ENCODE results near the gene DISP1. TPM values are rescaled to one million over a fixed set of nuclear protein-coding genes. Genes with fewer than 3 reads are reported as not detected.
A peak's percentile ranks its signal among the peaks of the same experiment; 100 is the strongest.

Gene DISP1
- total RNA-seq, 1 experiment from 2014 or later = 6.6 TPM

DNA sequence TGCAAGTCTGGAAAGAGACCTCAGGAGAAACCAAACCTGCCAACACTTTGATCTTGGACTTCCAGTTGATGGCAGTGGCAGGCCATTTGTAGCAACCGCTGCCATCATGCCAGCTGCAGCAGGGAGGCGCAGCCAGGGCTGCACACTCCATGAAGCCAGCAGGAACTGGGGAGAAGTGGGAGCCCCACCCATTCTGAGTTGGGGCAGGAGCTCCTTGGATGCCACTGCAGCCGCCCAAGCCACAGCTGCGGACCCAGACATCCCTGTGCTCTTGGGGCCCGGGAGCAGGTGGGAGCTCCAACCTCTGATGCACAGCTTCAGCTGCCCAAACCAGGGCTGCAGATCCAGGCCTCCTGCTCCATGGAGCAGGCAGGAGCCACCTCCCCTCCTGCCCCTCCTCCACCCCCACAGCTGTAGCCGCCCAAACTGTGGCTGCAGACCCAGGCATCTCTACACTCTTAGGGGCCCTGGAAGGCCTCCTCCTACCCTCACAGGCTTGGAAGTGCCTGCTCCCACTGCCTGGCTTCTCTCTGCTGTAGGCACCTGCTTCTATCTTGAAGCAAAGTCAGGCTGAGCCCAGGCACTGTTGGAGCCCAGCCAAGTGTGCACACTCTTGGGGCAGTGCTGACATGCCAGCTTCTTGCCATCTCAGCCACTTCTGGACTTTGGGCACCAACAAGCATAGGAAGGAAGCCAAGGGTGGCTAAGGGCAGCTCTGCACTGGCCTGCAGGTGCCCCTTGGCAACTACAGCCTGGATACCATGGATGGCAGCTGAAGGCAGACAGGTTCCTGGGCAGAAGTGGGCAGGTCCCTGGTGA lies 20.0 kb upstream of the DISP1 start:
- ChIA-PET CTCF (interaction anchor here (0.7 to 2.4 kb wide), 4 partner anchors 39 to 295 kb away, joined by 3 to 11 read pairs (median 6); no protein-coding TSS in a partner anchor), POLR2A (no interaction called here)
- TF ChIP-seq, protein P1, sequence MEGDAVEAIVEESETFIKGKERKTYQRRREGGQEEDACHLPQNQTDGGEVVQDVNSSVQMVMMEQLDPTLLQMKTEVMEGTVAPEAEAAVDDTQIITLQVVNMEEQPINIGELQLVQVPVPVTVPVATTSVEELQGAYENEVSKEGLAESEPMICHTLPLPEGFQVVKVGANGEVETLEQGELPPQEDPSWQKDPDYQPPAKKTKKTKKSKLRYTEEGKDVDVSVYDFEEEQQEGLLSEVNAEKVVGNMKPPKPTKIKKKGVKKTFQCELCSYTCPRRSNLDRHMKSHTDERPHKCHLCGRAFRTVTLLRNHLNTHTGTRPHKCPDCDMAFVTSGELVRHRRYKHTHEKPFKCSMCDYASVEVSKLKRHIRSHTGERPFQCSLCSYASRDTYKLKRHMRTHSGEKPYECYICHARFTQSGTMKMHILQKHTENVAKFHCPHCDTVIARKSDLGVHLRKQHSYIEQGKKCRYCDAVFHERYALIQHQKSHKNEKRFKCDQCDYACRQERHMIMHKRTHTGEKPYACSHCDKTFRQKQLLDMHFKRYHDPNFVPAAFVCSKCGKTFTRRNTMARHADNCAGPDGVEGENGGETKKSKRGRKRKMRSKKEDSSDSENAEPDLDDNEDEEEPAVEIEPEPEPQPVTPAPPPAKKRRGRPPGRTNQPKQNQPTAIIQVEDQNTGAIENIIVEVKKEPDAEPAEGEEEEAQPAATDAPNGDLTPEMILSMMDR (IDR thresholded peaks at IDR 0.05; ENCODE audit: insufficient read depth in 1 of 2, low read depth in 1 of 2, low read length in 1 of 2, severe bottlenecking in 1 of 2, unreplicated experiment in 1 of 2) = peak in 1 of 2 experiments; percentile 24
- Mint-ChIP-seq H3K4me1 (ENCODE audit: low read depth, unreplicated experiment) (peaks cover 24% of the 10 kb centered on the region), H3K4me3 (ENCODE audit: unreplicated experiment) (no peak overlapping the region), H3K9me3 (ENCODE audit: unreplicated experiment) (no peaks in the 10 kb centered on the region), H3K36me3 (ENCODE audit: insufficient read depth, unreplicated experiment) (no peaks in the 10 kb centered on the region), H3K27ac (ENCODE audit: unreplicated experiment) (peak overlapping the region; percentile 6), H3K27me3 (ENCODE audit: insufficient read depth, unreplicated experiment) (no peaks in the 10 kb centered on the region)
- H3K4me1 ChIP-seq = peaks cover 12% of the 10 kb centered on the region
- H3K36me3 ChIP-seq (ENCODE audit: control insufficient read depth, insufficient read depth, low read length) = no peaks in the 10 kb centered on the region
- no peak for DNase-seq
- intact Hi-C loops (cut with micrococcal nuclease; ENCODE audit: unreplicated experiment) = loop anchor here (5.0 kb wide), 1 partner anchor 112 kb away; no protein-coding TSS in a partner anchor
- no peaks in the 10 kb centered on the region for H3K9me3 ChIP-seq
- no peaks in the 10 kb centered on the region for H3K27me3 ChIP-seq (replicated peaks; ENCODE audit: control insufficient read depth, insufficient read depth, low read length)
- no TSS peak for BruUV-seq (replicated peaks)
- H3K4me3 ChIP-seq (ENCODE audit: low read depth, low read length) = no peak overlapping the region

DNA sequence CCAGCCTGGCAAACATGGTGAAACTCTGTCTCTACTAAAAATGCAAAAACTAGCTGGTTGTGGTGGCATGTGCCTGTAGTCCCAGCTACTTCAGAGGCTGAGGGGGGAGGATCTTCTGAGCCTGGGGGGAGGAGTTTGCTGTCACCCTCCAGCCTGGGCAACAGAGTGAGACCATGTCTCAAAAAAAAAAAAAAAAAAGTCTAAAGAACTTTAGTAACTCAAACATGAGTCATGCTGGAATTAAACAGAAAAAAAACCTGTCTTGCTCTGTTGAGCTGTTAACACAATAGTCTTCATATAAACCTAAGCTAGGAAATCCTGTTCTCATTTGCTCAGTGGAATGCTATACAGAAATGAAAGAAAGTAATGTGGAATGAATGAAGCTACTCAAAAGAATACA lies 16.7 kb upstream of the DISP1 start:
- peaks cover 38% of the 10 kb centered on the region for H3K4me1 Mint-ChIP-seq (ENCODE audit: low read depth, unreplicated experiment)
- no peaks in the 10 kb centered on the region for H3K9me3 ChIP-seq
- H3K4me3 ChIP-seq (ENCODE audit: low read depth, low read length) = no peak overlapping the region
- peak; percentile 48 to 52 for DNase-seq
- H3K9me3 Mint-ChIP-seq (ENCODE audit: unreplicated experiment) = no peaks in the 10 kb centered on the region
- no peaks in the 10 kb centered on the region for H3K27me3 Mint-ChIP-seq (ENCODE audit: insufficient read depth, unreplicated experiment)
- intact Hi-C loops (cut with micrococcal nuclease; ENCODE audit: unreplicated experiment) = no loop called here
- TF ChIP-seq, protein P1 (IDR thresholded peaks at IDR 0.05; ENCODE audit: insufficient read depth in 1 of 2, low read depth in 1 of 2, low read length in 1 of 2, severe bottlenecking in 1 of 2, unreplicated experiment in 1 of 2) = no peak
- no peaks in the 10 kb centered on the region for H3K27me3 ChIP-seq (replicated peaks; ENCODE audit: control insufficient read depth, insufficient read depth, low read length)
- no peaks in the 10 kb centered on the region for H3K36me3 ChIP-seq (ENCODE audit: control insufficient read depth, insufficient read depth, low read length)
- POLR2A ChIA-PET = interaction anchor here (0.6 to 0.9 kb wide), 2 partner anchors 18 to 398 kb away, joined by 6 read pairs; no protein-coding TSS in a partner anchor
- H3K36me3 Mint-ChIP-seq (ENCODE audit: insufficient read depth, unreplicated experiment) = no peaks in the 10 kb centered on the region
- peaks cover 27% of the 10 kb centered on the region for H3K4me1 ChIP-seq
- BruUV-seq (replicated peaks) = no TSS peak
- CTCF ChIA-PET = interaction anchor here (0.6 to 1.4 kb wide), 8 partner anchors 36 to 566 kb away, joined by 3 to 8 read pairs (median 4); partner anchors contain the start of genes SUSD4 and TLR5
- H3K4me3 Mint-ChIP-seq (ENCODE audit: unreplicated experiment) = no peak overlapping the region
- peak overlapping the region; percentile 71 for H3K27ac Mint-ChIP-seq (ENCODE audit: unreplicated experiment)

DNA sequence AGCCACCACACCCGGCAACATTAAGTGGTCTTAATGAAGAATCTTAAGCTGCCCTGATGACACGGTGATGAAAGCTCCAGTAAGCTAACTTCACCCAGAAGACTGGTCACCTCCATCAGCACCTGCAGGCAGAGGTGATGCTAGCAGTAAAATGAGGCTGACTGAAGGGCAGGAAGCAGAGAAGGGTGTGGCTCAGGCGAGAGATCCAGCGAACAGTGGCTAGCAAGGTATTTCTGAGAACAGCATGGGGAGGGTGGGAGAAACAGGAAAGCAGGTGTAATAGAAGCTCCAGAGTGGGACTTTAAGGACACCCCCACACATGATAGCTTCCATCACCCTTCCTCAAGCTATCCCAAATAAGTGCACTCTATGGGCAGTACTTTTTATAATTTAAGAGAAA lies 15.9 kb upstream of the DISP1 start:
- ChIA-PET POLR2A (interaction anchor here (0.9 kb wide), 1 partner anchor 17 kb away, joined by 6 read pairs; no protein-coding TSS in a partner anchor), CTCF (interaction anchor here (1.4 kb wide), 1 partner anchor 282 kb away, joined by 8 read pairs; no protein-coding TSS in a partner anchor)
- Mint-ChIP-seq H3K4me1 (ENCODE audit: low read depth, unreplicated experiment) (peaks cover 37% of the 10 kb centered on the region), H3K4me3 (ENCODE audit: unreplicated experiment) (no peak overlapping the region), H3K36me3 (ENCODE audit: insufficient read depth, unreplicated experiment) (no peaks in the 10 kb centered on the region), H3K27me3 (ENCODE audit: insufficient read depth, unreplicated experiment) (no peaks in the 10 kb centered on the region), H3K9me3 (ENCODE audit: unreplicated experiment) (no peaks in the 10 kb centered on the region), H3K27ac (ENCODE audit: unreplicated experiment) (peak overlapping the region; percentile 71)
- no TSS peak for BruUV-seq (replicated peaks)
- Histone ChIP-seq H3K4me1 (peaks cover 34% of the 10 kb centered on the region), H3K36me3 (ENCODE audit: control insufficient read depth, insufficient read depth, low read length) (no peaks in the 10 kb centered on the region), H3K4me3 (ENCODE audit: low read depth, low read length) (no peak overlapping the region), H3K27me3 (replicated peaks; ENCODE audit: control insufficient read depth, insufficient read depth, low read length) (no peaks in the 10 kb centered on the region), H3K9me3 (no peaks in the 10 kb centered on the region)
- DNase-seq = no peak
- intact Hi-C loops (cut with micrococcal nuclease; ENCODE audit: unreplicated experiment) = no loop called here
- TF ChIP-seq, protein P1 (IDR thresholded peaks at IDR 0.05; ENCODE audit: insufficient read depth in 1 of 2, low read depth in 1 of 2, low read length in 1 of 2, severe bottlenecking in 1 of 2, unreplicated experiment in 1 of 2) = no peak

All from Caco-2 (cell line).